Cardiac muscle cell (in vitro differentiated cells and primary cell): ENCODE measurements around the gene INSRR. TPM values are rescaled to one million over a fixed set of nuclear protein-coding genes. Genes with fewer than 3 reads are reported as not detected.

Experiments used
- DNase-seq, 2 donors: peaks; one replicate each; pipeline versions ENCODE4 v3.0.0 to v3.0.0-alpha.2; 2010 to 2017; ENCODE audit warnings: low read depth in 1 of 2, low spot score in 1 of 2
- H3K27ac ChIP-seq: fragments of 200-600 bp; sonication (generic); 2 replicates; pipeline ENCODE4 v1.5.1; 2016
- H3K27me3 ChIP-seq: fragments of 200-600 bp; sonication (generic); 2 replicates; pipeline ENCODE4 v1.6.0; 2016; ENCODE audit warnings: control low read depth
- H3K36me3 ChIP-seq: fragments of 200-600 bp; sonication (generic); 2 replicates; pipeline ENCODE4 v1.5.1; 2016; ENCODE audit warnings: control low read depth
- H3K4me1 ChIP-seq: fragments of 200-600 bp; sonication (generic); 2 replicates; pipeline ENCODE4 v1.8.1; 2017; ENCODE audit warnings: low read depth, mild to moderate bottlenecking, mixed run types
- H3K4me3 ChIP-seq: fragments of 200-600 bp; sonication (generic); 2 replicates; pipeline ENCODE4 v1.5.1; 2016; ENCODE audit warnings: mild to moderate bottlenecking
- H3K9me3 ChIP-seq: fragments of 200-600 bp; sonication (generic); 2 replicates; pipeline ENCODE4 v1.5.1; 2017; ENCODE audit warnings: low read depth, mild to moderate bottlenecking, control low read depth
- CTCF ChIP-seq: IDR thresholded peaks from 2 replicates; pipeline ENCODE4 v1.5.1; 2012; ENCODE audit warnings: low read depth, mild to moderate bottlenecking, low read length
- polyA plus RNA-seq: library from polyadenylated mRNA; unstranded; fragments of >200 nt; fragmentation: Nextera tagmentation; extraction: Ambion mirVana; gene quantifications from 2 replicates; pipeline ENCODE4 v1.2.1, GENCODE V29; 2016
- total RNA-seq: library from RNA; depleted of rRNA; stranded (reverse); fragments of >200 nt; gene quantifications from 2 replicates; pipeline ENCODE4 v1.2.3, GENCODE V29; 2016

INSRR gene
- total and polyA plus RNA-seq, 2 experiments from 2014 or later = 0.11 to 0.21 TPM

DNA sequence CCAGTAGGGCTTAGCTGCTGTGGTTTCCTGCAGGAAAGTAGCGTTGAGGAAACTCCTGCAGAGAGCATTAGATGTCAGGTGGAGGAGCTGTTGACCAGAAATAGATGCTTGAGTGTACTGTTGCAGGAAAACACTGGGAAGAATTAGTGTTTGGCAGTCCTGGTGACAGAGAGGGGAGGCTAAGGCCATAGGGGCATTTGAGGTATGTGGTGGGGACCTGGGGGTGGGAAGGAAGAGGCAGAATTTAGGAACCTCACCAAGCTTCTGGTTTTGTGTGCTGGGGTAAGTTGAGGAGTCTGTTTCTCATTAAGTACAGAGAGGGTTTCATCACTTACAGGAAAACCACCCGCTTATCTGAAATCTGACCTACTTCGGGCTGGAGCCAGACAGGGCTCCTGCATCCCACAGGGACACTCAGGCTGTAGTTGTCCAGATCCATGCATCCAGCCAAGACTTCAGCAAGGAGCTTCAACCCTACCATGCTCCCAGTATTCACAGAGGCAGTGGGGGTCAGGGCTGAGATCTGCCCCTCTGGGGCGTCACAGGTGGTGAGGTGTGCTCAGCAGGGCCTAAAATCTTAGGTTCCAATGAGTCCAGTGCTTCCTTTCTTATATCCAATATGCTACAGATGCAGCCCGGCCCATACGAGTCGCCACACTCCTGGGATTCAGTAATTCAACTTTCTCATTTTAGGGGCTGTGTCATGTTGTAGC is 57.4 kb downstream of the INSRR start:
- H3K4me1 ChIP-seq = peaks cover 14% of the 10 kb centered on the region
- H3K36me3 ChIP-seq = peaks cover 33% of the 10 kb centered on the region
- peak overlapping the region; percentile 61 for H3K27ac ChIP-seq

DNA sequence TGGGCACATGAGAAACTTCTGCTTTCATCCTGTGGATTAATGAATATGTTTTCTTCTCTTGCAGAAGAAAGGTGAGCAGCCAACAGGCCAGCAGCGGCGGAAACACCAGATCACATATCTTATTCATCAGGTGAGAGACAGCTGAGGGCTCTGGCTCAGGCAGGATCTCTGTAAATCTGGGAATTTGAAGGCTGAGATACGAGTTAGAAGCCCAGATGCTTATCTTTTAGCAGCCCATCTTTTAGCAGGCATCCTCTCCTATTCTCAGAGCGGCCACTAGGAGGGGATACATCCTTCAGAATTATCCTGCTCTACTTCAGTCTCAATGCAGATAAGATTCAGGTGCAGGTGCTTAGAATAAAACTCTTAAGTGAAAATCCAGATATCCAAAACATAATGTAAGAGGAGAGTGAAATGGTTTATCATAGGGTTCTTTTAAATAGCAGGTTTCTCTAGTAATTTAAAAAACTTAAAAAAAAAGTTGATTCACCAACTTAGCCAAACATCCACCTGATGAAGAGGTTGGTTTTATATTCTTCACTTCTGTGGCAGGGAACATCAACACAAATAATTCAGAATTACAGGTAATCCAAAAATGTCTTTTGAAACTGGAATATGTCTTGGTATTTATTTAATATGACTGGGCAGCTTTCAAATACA is 61.6 kb downstream of the INSRR start:
- TF ChIP-seq CTCF = peak; percentile 83
- Histone ChIP-seq H3K36me3 (peaks cover 64% of the 10 kb centered on the region), H3K4me1 (peaks cover 14% of the 10 kb centered on the region), H3K27ac (peak overlapping the region; percentile 61), H3K27me3 (no peaks in the 10 kb centered on the region), H3K4me3 (no peak overlapping the region), H3K9me3 (no peaks in the 10 kb centered on the region)
- peak; percentile 50 to 57 for DNase-seq

More for the DNA sequence above, 57.4 kb downstream of the INSRR start:
- TF ChIP-seq CTCF = peak; percentile 56
- Histone ChIP-seq H3K4me3 (no peak overlapping the region), H3K27me3 (no peaks in the 10 kb centered on the region), H3K9me3 (no peaks in the 10 kb centered on the region)
- peak; percentile 59 to 95 for DNase-seq

DNA sequence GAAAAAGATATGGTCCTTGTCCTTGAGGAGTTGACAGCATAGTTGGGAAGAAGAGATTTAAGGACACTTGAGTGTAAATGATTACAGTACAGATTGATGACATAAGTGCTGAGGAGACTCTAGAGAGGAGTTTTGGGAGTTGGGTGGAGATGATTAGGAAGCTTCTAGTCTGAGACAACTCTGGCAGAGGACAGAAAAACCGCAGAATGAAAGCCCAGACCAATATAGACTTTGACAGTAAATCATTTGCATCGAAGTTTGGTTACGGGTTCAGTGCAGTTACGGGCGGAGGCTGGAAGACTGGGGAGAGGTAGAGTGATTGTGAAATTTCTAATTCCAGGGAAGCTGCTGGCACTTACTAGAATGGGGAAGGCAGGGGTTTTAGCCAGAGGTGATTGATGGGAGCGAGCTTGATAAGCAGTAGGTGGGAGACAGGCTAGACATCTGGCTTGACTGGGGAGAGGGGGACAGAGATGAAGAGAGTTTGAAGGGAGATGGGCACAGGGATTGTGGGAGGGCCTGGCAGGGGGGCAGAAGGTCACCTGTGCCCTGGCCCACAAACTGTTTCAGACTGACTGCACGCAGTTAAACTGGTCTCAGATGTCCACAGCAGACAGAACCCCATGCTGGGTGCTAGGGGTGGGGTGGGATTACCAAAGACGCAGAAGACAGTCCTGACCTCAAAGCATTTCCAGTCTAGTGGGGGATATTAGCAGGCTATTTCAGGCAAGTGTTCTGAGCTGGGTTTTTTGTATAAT is 62.4 kb downstream of the INSRR start:
- Histone ChIP-seq H3K4me3 (no peak overlapping the region), H3K9me3 (no peaks in the 10 kb centered on the region), H3K27me3 (no peaks in the 10 kb centered on the region), H3K27ac (peak overlapping the region; percentile 61), H3K36me3 (peaks cover 69% of the 10 kb centered on the region), H3K4me1 (peaks cover 11% of the 10 kb centered on the region)
- DNase-seq = no peak
- no peak for TF ChIP-seq CTCF

- Histone ChIP-seq H3K27ac (peak overlapping the region; percentile 61), H3K4me3 (no peak overlapping the region), H3K27me3 (no peaks in the 10 kb centered on the region), H3K9me3 (no peaks in the 10 kb centered on the region), H3K4me1 (peaks cover 5% of the 10 kb centered on the region), H3K36me3 (peaks cover 73% of the 10 kb centered on the region)
- TF ChIP-seq CTCF = no peak
- DNase-seq = no peak
These were observed 63.1 kb downstream of the INSRR start for GRCh38 chr1:156795787-156796186.

- Histone ChIP-seq H3K4me1 (peaks cover 1% of the 10 kb centered on the region), H3K27me3 (no peaks in the 10 kb centered on the region), H3K36me3 (peaks cover 69% of the 10 kb centered on the region), H3K4me3 (no peak overlapping the region), H3K9me3 (no peaks in the 10 kb centered on the region), H3K27ac (peak overlapping the region; percentile 61)
- TF ChIP-seq CTCF = no peak
- DNase-seq = no peak
These were observed 63.6 kb downstream of the INSRR start for GRCh38 chr1:156795374-156795733.
